ENCODE results near the gene CUBN.
"Not testable (repeated sequence)": the region's sequence is repeated elsewhere in the genome, so short reads cannot be mapped to it uniquely, and the experiment has no call there.

The CUBN gene

GRCh38 chr10:16828114-16828568, 301.5 kb downstream of the CUBN start:
- peaks cover 4% of the 10 kb centered on the region for H3K9me3 Mint-ChIP-seq
- peaks cover 6% of the 10 kb centered on the region for H3K4me1 Mint-ChIP-seq (ENCODE audit: low read depth)
- peak; percentile 49 for DNase-seq (ENCODE audit: low spot score)
- no peaks in the 10 kb centered on the region for H3K36me3 Mint-ChIP-seq (ENCODE audit: low read depth)
- peaks cover 14% of the 10 kb centered on the region for H3K27me3 Mint-ChIP-seq (ENCODE audit: low read depth)
- no peak overlapping the region for H3K27ac Mint-ChIP-seq
- H3K4me3 Mint-ChIP-seq, result no peak overlapping the region

- H3K27ac Mint-ChIP-seq; H3K36me3 Mint-ChIP-seq (ENCODE audit: low read depth); H3K4me3 Mint-ChIP-seq; H3K9me3 Mint-ChIP-seq; H3K4me1 Mint-ChIP-seq (ENCODE audit: low read depth); DNase-seq (ENCODE audit: low spot score): not testable (repeated sequence)
- H3K27me3 Mint-ChIP-seq (ENCODE audit: low read depth), result peaks cover 14% of the 10 kb centered on the region
Measured at GRCh38 chr10:16827474-16827873, 302.1 kb downstream of the CUBN start.

DNA sequence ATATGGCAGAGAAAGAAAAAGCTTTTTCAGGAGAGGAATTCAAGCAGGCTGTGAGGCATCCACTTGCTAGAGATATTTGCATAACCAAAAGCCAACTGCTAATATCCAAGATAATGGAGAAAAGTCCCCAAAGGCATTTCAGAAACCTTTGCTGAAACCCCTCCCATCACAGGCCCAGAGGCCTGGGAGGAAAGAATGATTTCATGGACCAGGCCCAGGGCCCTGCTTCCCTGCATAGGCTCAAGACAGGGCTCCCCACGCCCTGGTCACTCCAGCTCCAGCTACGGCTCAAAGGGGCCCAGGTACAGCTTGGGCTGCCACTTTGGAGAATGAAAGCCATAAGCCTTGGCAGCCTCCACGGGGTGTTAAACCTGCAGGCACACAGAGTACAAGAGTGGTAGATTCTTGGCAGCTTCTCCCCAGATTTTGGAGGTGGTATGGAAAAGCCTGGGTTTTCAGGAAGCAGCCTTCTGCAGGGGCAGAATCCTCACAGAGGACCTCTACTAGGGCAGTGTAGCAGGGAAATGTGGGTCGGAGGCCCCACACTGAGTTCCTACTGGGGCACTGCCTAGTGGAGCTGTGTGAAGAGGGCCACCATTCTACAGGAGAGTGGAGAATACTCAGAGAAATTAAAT, 306.8 kb downstream of the CUBN start:
- no peak overlapping the region for H3K4me3 Mint-ChIP-seq
- DNase-seq (ENCODE audit: low spot score), result no peak
- peaks cover 8% of the 10 kb centered on the region for H3K4me1 Mint-ChIP-seq (ENCODE audit: low read depth)
- no peak overlapping the region for H3K27ac Mint-ChIP-seq
- peaks cover 18% of the 10 kb centered on the region for H3K27me3 Mint-ChIP-seq (ENCODE audit: low read depth)
- H3K36me3 Mint-ChIP-seq (ENCODE audit: low read depth), result peaks cover 6% of the 10 kb centered on the region
- peaks cover 21% of the 10 kb centered on the region for H3K9me3 Mint-ChIP-seq

- H3K27me3 Mint-ChIP-seq (ENCODE audit: low read depth), result peaks cover 17% of the 10 kb centered on the region
- H3K4me1 Mint-ChIP-seq (ENCODE audit: low read depth), result peaks cover 7% of the 10 kb centered on the region
- DNase-seq (ENCODE audit: low spot score), result no peak
- peaks cover 8% of the 10 kb centered on the region for H3K36me3 Mint-ChIP-seq (ENCODE audit: low read depth)
- no peak overlapping the region for H3K4me3 Mint-ChIP-seq
- H3K27ac Mint-ChIP-seq, result no peak overlapping the region
- peaks cover 21% of the 10 kb centered on the region for H3K9me3 Mint-ChIP-seq
Measured at GRCh38 chr10:16822027-16822426, 307.6 kb downstream of the CUBN start.

GRCh38 chr10:16820421-16820820, 309.2 kb downstream of the CUBN start:
- Mint-ChIP-seq H3K27ac (no peak overlapping the region), H3K27me3 (ENCODE audit: low read depth) (peaks cover 14% of the 10 kb centered on the region), H3K4me3 (no peak overlapping the region), H3K4me1 (ENCODE audit: low read depth) (peaks cover 16% of the 10 kb centered on the region), H3K36me3 (ENCODE audit: low read depth) (peaks cover 12% of the 10 kb centered on the region), H3K9me3 (peaks cover 21% of the 10 kb centered on the region)
- no peak for DNase-seq (ENCODE audit: low spot score)

- Mint-ChIP-seq H3K27me3 (ENCODE audit: low read depth) (peaks cover 12% of the 10 kb centered on the region), H3K36me3 (ENCODE audit: low read depth) (peaks cover 15% of the 10 kb centered on the region), H3K4me1 (ENCODE audit: low read depth) (peaks cover 19% of the 10 kb centered on the region), H3K4me3 (no peak overlapping the region), H3K9me3 (peaks cover 21% of the 10 kb centered on the region), H3K27ac (no peak overlapping the region)
- DNase-seq (ENCODE audit: low spot score), result no peak
Measured at GRCh38 chr10:16820018-16820417, 309.6 kb downstream of the CUBN start.

- H3K27ac Mint-ChIP-seq, result no peak overlapping the region
- peak overlapping the region; percentile 0 for H3K4me3 Mint-ChIP-seq
- peaks cover 21% of the 10 kb centered on the region for H3K9me3 Mint-ChIP-seq
- H3K27me3 Mint-ChIP-seq (ENCODE audit: low read depth), result peaks cover 11% of the 10 kb centered on the region
- peaks cover 19% of the 10 kb centered on the region for H3K36me3 Mint-ChIP-seq (ENCODE audit: low read depth)
- DNase-seq (ENCODE audit: low spot score), result no peak
- H3K4me1 Mint-ChIP-seq (ENCODE audit: low read depth), result peaks cover 22% of the 10 kb centered on the region
Measured at GRCh38 chr10:16819436-16819835, 310.2 kb downstream of the CUBN start.

DNA sequence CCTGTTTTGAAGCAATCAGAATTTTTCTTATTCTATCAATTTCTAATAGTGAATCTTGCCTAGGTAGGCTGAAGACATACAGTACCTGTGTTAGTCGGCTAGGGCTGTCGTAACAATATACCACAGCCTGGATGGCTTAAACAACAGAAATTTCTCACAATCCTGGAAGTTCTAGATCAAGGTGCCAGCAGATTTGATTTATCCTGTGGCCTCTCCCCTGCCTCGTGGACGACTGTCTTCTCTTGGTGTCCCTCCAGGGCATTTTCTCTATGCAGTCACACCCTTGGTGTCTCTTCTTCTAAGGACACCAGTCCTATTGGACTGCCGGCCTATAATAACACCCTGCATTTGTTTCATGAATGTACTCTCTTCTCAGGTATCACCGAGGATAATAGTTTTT, 310.6 kb downstream of the CUBN start:
- no peak for DNase-seq (ENCODE audit: low spot score)
- H3K4me3 Mint-ChIP-seq, result peak overlapping the region; percentile 0
- H3K27ac Mint-ChIP-seq, result no peak overlapping the region
- H3K27me3 Mint-ChIP-seq (ENCODE audit: low read depth), result peaks cover 11% of the 10 kb centered on the region
- peaks cover 21% of the 10 kb centered on the region for H3K9me3 Mint-ChIP-seq
- H3K36me3 Mint-ChIP-seq (ENCODE audit: low read depth), result peaks cover 19% of the 10 kb centered on the region
- peaks cover 22% of the 10 kb centered on the region for H3K4me1 Mint-ChIP-seq (ENCODE audit: low read depth)

GRCh38 chr10:16817125-16818019, 312.2 kb downstream of the CUBN start, which contains the start of gene RSU1:
TSS of gene RSU1 (minus strand) at chr10:16817424. CDS start at chr10:16817081, 343 bp downstream.
- H3K27ac Mint-ChIP-seq, result peak within 1 kb of the TSS; percentile 89
- peak within 1 kb of the TSS; percentile 95 for H3K4me3 Mint-ChIP-seq
- peaks cover 11% of the 10 kb centered on the region for H3K27me3 Mint-ChIP-seq (ENCODE audit: low read depth)
- H3K4me1 Mint-ChIP-seq (ENCODE audit: low read depth), result peaks cover 30% of the 10 kb centered on the region
- DNase-seq (ENCODE audit: low spot score), result peak; percentile 100
- H3K9me3 Mint-ChIP-seq, result peaks cover 15% of the 10 kb centered on the region
- H3K36me3 Mint-ChIP-seq (ENCODE audit: low read depth), result peaks cover 21% of the 10 kb centered on the region

DNA sequence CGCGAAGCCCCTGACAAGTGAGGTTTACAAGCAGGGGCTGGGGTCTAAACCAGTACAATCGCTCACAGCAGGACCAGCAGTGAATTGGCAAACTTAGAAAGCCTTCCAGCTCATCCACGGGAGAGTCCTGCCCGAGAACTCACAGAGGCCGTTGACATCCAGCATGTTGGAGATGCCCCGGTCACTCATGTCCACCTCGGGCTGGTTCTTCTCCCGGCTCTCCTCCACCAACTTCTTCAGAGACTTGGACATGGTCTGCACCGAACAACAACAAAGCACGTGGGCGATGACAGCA, 312.8 kb downstream of the CUBN start:
- peak overlapping the region; percentile 89 for H3K27ac Mint-ChIP-seq
- peak overlapping the region; percentile 95 for H3K4me3 Mint-ChIP-seq
- H3K27me3 Mint-ChIP-seq (ENCODE audit: low read depth), result peaks cover 11% of the 10 kb centered on the region
- H3K4me1 Mint-ChIP-seq (ENCODE audit: low read depth), result peaks cover 32% of the 10 kb centered on the region
- peaks cover 9% of the 10 kb centered on the region for H3K9me3 Mint-ChIP-seq
- no peak for DNase-seq (ENCODE audit: low spot score)
- H3K36me3 Mint-ChIP-seq (ENCODE audit: low read depth), result peaks cover 19% of the 10 kb centered on the region

GRCh38 chr10:16816171-16816570, 313.4 kb downstream of the CUBN start:
- peaks cover 11% of the 10 kb centered on the region for H3K27me3 Mint-ChIP-seq (ENCODE audit: low read depth)
- peak overlapping the region; percentile 95 for H3K4me3 Mint-ChIP-seq
- H3K9me3 Mint-ChIP-seq, result peaks cover 5% of the 10 kb centered on the region
- H3K4me1 Mint-ChIP-seq (ENCODE audit: low read depth), result peaks cover 34% of the 10 kb centered on the region
- no peak for DNase-seq (ENCODE audit: low spot score)
- H3K36me3 Mint-ChIP-seq (ENCODE audit: low read depth), result peaks cover 23% of the 10 kb centered on the region
- H3K27ac Mint-ChIP-seq, result peak overlapping the region; percentile 81

GRCh38 chr10:16814012-16814411, 315.6 kb downstream of the CUBN start:
- Mint-ChIP-seq H3K27me3 (ENCODE audit: low read depth) (peaks cover 2% of the 10 kb centered on the region), H3K9me3 (no peaks in the 10 kb centered on the region), H3K36me3 (ENCODE audit: low read depth) (peaks cover 23% of the 10 kb centered on the region), H3K27ac (no peak overlapping the region), H3K4me1 (ENCODE audit: low read depth) (peaks cover 34% of the 10 kb centered on the region), H3K4me3 (no peak overlapping the region)
- DNase-seq (ENCODE audit: low spot score), result no peak

DNA sequence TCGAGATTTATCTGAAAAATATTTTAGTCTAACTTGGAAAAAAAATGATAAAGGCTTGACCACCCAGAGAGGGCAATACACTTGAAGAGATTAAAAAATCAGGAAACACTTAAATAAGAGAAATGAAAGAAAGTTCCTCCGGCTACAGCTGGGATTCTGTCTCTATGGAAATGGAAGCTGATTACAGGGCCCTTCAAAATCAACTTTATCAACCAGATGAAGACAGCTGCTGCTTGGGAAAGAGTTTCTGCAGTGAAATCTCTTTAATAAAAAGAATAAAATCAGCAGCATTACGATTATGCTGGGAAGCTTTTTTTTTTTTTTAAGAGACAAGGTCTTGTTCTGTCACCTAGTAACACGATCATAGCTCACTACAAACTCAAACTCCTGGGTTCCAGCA, 316.9 kb downstream of the CUBN start:
- H3K4me3 Mint-ChIP-seq, result no peak overlapping the region
- H3K27ac Mint-ChIP-seq, result no peak overlapping the region
- peaks cover 23% of the 10 kb centered on the region for H3K36me3 Mint-ChIP-seq (ENCODE audit: low read depth)
- no peaks in the 10 kb centered on the region for H3K9me3 Mint-ChIP-seq
- peaks cover 2% of the 10 kb centered on the region for H3K27me3 Mint-ChIP-seq (ENCODE audit: low read depth)
- peaks cover 29% of the 10 kb centered on the region for H3K4me1 Mint-ChIP-seq (ENCODE audit: low read depth)
- DNase-seq (ENCODE audit: low spot score), result no peak

DNA sequence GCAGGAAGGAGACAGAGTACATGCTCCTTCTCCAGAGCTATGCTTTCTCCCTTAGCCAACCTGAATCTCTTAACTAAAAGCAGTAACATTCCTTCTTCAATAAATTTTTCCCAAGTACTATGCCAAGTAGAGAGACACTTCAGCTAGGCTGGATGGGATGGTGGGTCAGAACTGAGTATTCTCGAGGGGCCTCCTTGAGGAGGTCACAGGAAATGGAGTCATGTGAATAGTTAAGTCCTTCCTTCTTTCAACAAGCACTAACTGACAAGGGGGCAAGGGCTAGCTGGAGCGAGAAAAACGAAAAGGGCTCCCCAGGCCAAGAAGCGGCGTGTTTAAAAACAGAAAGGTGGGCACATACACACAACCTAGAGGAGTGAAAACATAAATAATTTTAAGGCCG, 317.8 kb downstream of the CUBN start:
- H3K27me3 Mint-ChIP-seq (ENCODE audit: low read depth), result no peaks in the 10 kb centered on the region
- peaks cover 28% of the 10 kb centered on the region for H3K4me1 Mint-ChIP-seq (ENCODE audit: low read depth)
- H3K9me3 Mint-ChIP-seq, result no peaks in the 10 kb centered on the region
- peaks cover 21% of the 10 kb centered on the region for H3K36me3 Mint-ChIP-seq (ENCODE audit: low read depth)
- H3K27ac Mint-ChIP-seq, result no peak overlapping the region
- no peak overlapping the region for H3K4me3 Mint-ChIP-seq
- DNase-seq (ENCODE audit: low spot score), result no peak

All from T-helper 2 cell treated with Interferon-gamma antibody and Interleukin-4, amounts not matched to agents 5 μg/mL and 100 μg/mL, for 36 hours (primary cell).